ENCODE measurements around the gene CNPY1. TPM values are rescaled to one million over a fixed set of nuclear protein-coding genes. Genes with fewer than 3 reads are reported as not detected.

The CNPY1 gene
- total and polyA plus RNA-seq, 12 donors = not detected

DNA sequence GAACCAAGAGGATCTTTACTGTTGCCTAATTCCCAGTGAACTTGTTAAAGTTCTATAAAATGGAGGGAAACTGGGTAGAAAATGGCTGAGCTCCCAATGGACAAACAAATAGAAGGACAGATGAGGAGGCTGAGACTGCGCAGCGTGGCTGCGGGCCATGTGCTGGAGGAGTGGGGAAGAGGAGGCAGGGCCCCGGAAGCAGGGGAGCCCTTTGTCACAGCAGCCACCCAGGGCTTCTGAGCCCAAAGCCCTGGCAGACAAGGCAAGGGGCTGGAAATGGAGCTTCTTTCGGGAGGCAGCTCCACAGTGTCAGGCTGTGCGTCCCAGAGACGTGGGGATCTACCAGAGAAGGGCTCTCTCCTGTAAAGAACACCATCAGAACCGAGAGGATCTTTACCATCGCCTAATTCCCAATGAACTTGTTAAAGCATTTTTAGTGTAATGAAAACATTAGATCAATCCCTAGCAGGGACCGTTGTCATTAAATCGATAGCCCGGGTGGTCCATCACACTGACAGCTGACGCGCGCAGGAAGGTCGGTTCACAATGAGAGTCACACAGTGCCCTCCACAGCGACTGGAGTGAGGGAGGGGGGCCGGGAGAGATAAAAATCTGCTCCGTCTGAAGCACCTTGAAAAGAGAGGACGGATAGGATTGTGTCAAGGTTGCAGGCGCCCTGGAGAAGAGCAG lies 14.0 kb upstream of the CNPY1 start:
- WGBS, 4 donors = 38 to 68% (median 54%) methylated on average over 21 of the region's 21 CpGs
- Histone ChIP-seq H3K4me1 (replicated peaks in 1 of 2) (no peaks in the 10 kb centered on the region), H3K9me3 (replicated peaks in 1 of 3) (no peaks in the 10 kb centered on the region), H3K27me3 (no peaks in the 10 kb centered on the region), H3K4me3 (no peak overlapping the region), H3K36me3 (replicated peaks in 1 of 2) (no peaks in the 10 kb centered on the region), H3K27ac (no peak overlapping the region)
- DNase-seq = no peak
- TF ChIP-seq, protein P1, sequence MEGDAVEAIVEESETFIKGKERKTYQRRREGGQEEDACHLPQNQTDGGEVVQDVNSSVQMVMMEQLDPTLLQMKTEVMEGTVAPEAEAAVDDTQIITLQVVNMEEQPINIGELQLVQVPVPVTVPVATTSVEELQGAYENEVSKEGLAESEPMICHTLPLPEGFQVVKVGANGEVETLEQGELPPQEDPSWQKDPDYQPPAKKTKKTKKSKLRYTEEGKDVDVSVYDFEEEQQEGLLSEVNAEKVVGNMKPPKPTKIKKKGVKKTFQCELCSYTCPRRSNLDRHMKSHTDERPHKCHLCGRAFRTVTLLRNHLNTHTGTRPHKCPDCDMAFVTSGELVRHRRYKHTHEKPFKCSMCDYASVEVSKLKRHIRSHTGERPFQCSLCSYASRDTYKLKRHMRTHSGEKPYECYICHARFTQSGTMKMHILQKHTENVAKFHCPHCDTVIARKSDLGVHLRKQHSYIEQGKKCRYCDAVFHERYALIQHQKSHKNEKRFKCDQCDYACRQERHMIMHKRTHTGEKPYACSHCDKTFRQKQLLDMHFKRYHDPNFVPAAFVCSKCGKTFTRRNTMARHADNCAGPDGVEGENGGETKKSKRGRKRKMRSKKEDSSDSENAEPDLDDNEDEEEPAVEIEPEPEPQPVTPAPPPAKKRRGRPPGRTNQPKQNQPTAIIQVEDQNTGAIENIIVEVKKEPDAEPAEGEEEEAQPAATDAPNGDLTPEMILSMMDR (IDR thresholded peaks at IDR 0.05) = no peak
- TF ChIP-seq POLR2A (IDR thresholded peaks at IDR 0.05) = no peak
- intact Hi-C loops (cut with DNase I) = no loop called here

GRCh38 chr7:155559519-155560108 lies 13.3 kb upstream of the CNPY1 start:
- no peaks in the 10 kb centered on the region for H3K4me1 ChIP-seq (replicated peaks in 1 of 2)
- H3K27me3 ChIP-seq = peaks cover 4% of the 10 kb centered on the region
- WGBS, 4 donors = 73 to 89% (median 80%) methylated on average over 6 to 13 of the region's 13 CpGs
- no peak for DNase-seq
- no peak overlapping the region for H3K4me3 ChIP-seq
- no peaks in the 10 kb centered on the region for H3K9me3 ChIP-seq (replicated peaks in 1 of 3)
- no peak overlapping the region for H3K27ac ChIP-seq
- intact Hi-C loops (cut with DNase I) = no loop called here
- no peaks in the 10 kb centered on the region for H3K36me3 ChIP-seq (replicated peaks in 1 of 2)
- TF ChIP-seq POLR2A (IDR thresholded peaks at IDR 0.05) = no peak
- TF ChIP-seq, protein P1 (IDR thresholded peaks at IDR 0.05) = no peak

GRCh38 chr7:155558961-155559360 lies 12.6 kb upstream of the CNPY1 start:
- peaks cover 4% of the 10 kb centered on the region for H3K27me3 ChIP-seq
- no peak overlapping the region for H3K27ac ChIP-seq
- no peak overlapping the region for H3K4me3 ChIP-seq
- H3K4me1 ChIP-seq (replicated peaks in 1 of 2) = no peaks in the 10 kb centered on the region
- no peaks in the 10 kb centered on the region for H3K9me3 ChIP-seq (replicated peaks in 1 of 3)
- TF ChIP-seq POLR2A (IDR thresholded peaks at IDR 0.05) = no peak
- TF ChIP-seq, protein P1 (IDR thresholded peaks at IDR 0.05) = no peak
- DNase-seq = no peak
- H3K36me3 ChIP-seq (replicated peaks in 1 of 2) = no peaks in the 10 kb centered on the region
- intact Hi-C loops (cut with DNase I) = no loop called here
- WGBS, 4 donors = 88 to 96% (median 93%) methylated on average over 8 to 13 of the region's 13 CpGs

DNA sequence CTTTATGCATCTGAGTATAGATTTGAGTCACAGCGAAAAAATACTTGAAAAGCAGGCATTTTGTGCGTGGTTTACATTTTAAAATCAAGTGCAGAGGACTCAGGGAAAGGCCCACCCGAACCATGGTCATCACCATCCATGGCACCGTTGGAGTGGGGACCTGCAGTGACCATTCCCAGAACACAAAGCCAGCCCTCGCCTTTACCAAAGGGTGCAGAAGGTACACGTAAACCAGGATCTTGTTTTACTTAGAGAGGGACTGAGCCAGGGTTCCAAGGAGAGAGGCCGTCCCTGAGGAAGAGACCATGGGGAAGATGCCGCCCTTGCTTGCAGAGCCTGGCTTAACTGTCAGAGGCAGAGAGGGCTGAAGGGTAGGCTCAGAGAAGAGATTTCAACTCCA lies 12.0 kb upstream of the CNPY1 start:
- TF ChIP-seq, protein P1 (IDR thresholded peaks at IDR 0.05) = no peak
- TF ChIP-seq POLR2A (IDR thresholded peaks at IDR 0.05) = no peak
- intact Hi-C loops (cut with DNase I) = no loop called here
- Histone ChIP-seq H3K9me3 (replicated peaks in 1 of 3) (no peaks in the 10 kb centered on the region), H3K4me3 (no peak overlapping the region), H3K27ac (no peak overlapping the region), H3K27me3 (peaks cover 4% of the 10 kb centered on the region), H3K36me3 (replicated peaks in 1 of 2) (no peaks in the 10 kb centered on the region), H3K4me1 (replicated peaks in 1 of 2) (no peaks in the 10 kb centered on the region)
- 89 to 95% (median 91%) methylated on average over 8 of the region's 8 CpGs for WGBS, 4 donors
- no peak for DNase-seq

Measured in adrenal gland (tissue), 12 donors.